Vagina (tissue), 2 donors: Measurements from ENCODE around the gene GPR156.

Experiments used
- POLR2A ChIP-seq, 2 donors: fragments of 450-650 bp; IDR thresholded peaks; one replicate each; pipeline ENCODE4 v1.6.1; 2017; ENCODE audit warnings: antibody characterized with exemption in 2 of 2, mild to moderate bottlenecking in 2 of 2, moderate library complexity in 2 of 2
- POLR2AphosphoS5 ChIP-seq, 2 donors: sonication (generic); formaldehyde crosslinking; IDR thresholded peaks; one replicate each; pipeline ENCODE4 v1.9.0; 2017; ENCODE audit warnings: antibody characterized with exemption in 2 of 2, mild to moderate bottlenecking in 2 of 2, low read depth in 1 of 2; ENCODE audit not compliant: insufficient read depth in 1 of 2
- TF ChIP-seq, protein P1 (sequence below), 3 experiments: fragments of 450-650 bp in 2 of 3; fragments of 200-600 bp in 1 of 3; sonication (generic) in 1 of 3; IDR thresholded peaks; one replicate each; pipeline ENCODE4 v1.5.1; 2017 to 2019; ENCODE audit warnings: antibody characterized with exemption in 3 of 3, mild to moderate bottlenecking in 2 of 3, moderate library complexity in 2 of 3

DNA sequence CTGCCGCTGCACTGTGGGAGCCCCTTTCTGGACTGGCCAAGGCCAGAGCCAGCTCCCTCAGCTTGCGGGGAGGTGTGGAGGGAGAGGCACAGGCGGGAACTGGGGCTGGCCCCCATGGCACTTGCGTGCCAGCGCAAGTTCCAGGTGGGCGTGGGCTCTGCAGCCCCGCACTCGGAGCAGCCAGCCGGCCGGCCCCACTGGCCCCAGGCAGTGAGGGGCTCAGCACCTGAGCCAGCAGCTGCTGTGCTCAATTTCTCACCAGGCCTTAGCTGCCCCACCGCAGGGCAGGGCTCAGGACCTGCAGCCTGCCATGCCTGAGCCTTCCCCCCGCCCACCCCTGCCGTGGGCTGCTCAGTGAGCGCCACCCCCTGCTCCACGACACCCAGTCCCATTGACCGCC lies 4.6 kb upstream of the GPR156 start:
- TF ChIP-seq POLR2A (IDR thresholded peaks at IDR 0.05) (no peak), POLR2AphosphoS5 (IDR thresholded peaks at IDR 0.05; ENCODE audit: insufficient read depth in 1 of 2, low read depth in 1 of 2) (no peak)
- TF ChIP-seq, protein P1, sequence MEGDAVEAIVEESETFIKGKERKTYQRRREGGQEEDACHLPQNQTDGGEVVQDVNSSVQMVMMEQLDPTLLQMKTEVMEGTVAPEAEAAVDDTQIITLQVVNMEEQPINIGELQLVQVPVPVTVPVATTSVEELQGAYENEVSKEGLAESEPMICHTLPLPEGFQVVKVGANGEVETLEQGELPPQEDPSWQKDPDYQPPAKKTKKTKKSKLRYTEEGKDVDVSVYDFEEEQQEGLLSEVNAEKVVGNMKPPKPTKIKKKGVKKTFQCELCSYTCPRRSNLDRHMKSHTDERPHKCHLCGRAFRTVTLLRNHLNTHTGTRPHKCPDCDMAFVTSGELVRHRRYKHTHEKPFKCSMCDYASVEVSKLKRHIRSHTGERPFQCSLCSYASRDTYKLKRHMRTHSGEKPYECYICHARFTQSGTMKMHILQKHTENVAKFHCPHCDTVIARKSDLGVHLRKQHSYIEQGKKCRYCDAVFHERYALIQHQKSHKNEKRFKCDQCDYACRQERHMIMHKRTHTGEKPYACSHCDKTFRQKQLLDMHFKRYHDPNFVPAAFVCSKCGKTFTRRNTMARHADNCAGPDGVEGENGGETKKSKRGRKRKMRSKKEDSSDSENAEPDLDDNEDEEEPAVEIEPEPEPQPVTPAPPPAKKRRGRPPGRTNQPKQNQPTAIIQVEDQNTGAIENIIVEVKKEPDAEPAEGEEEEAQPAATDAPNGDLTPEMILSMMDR (IDR thresholded peaks at IDR 0.05) = no peak
